GM19324 (cell line): ENCODE measurements around the gene LRP8.

Experiments used
- ATAC-seq: cut with Tn5 transposase; IDR thresholded peaks from one replicate; pipeline ENCODE4 v1.9.1; 2021; ENCODE audit warnings: mild to moderate bottlenecking, moderate library complexity; ENCODE audit not compliant: unreplicated experiment, low FRiP score

Gene LRP8

GRCh38 chr1:53195246-53196016 is 132.4 kb downstream of the LRP8 start:
- ATAC-seq, result no peak
